GM18499 (cell line): Measurements from ENCODE around the gene ANKDD1B.
"Not testable (repeated sequence)": the region's sequence is repeated elsewhere in the genome, so short reads cannot be mapped to it uniquely, and the experiment has no call there.

ENCODE experiments used
- ATAC-seq: cut with Tn5 transposase; IDR thresholded peaks from one replicate; pipeline ENCODE4 v1.9.1; 2021; ENCODE audit warnings: moderate number of reproducible peaks; ENCODE audit not compliant: insufficient read depth, unreplicated experiment

ANKDD1B gene

DNA sequence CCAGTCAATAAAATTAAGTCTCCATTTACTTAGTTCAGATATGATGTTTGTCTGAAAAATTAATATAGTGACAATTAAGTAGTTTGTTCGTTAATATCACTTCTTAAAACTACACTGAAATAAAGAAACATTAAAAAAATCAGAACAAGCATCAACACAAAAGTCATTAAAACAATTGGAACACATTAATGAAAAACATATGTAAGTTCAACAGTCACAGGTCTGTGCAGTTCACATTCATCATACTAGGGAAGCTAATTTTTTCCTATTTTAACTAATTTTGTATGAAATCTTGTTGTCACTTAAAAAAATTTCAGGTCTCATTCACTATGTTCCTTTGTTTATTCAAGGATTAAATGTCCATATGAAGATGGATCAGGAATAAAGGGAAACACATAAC is 83.5 kb downstream of the ANKDD1B start:
- no peak for ATAC-seq

GRCh38 chr5:75695472-75696351 is 84.5 kb downstream of the ANKDD1B start:
- not testable (repeated sequence) for ATAC-seq

GRCh38 chr5:75701856-75702255 is 90.6 kb downstream of the ANKDD1B start:
- ATAC-seq: no peak

DNA sequence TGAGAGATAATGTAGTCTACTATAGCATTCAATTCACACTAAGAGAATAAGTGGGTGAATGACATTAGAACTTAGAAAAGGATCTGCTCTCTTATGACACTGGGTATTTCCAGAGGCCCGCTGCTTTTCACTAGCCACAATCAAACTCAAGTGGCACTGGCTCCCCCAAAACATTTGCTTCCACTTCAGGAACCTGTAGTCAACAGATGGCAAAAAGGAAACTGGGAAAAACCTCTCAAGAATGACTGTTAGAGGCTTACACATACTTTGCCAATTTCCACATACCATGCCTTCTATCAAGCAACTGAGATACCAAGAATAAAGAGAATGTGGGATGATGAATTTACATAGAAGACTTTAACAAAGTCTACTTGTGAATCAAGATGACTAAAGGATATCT is 94.8 kb downstream of the ANKDD1B start:
- ATAC-seq: no peak

GRCh38 chr5:75706775-75707174 is 95.5 kb downstream of the ANKDD1B start:
- ATAC-seq: no peak

DNA sequence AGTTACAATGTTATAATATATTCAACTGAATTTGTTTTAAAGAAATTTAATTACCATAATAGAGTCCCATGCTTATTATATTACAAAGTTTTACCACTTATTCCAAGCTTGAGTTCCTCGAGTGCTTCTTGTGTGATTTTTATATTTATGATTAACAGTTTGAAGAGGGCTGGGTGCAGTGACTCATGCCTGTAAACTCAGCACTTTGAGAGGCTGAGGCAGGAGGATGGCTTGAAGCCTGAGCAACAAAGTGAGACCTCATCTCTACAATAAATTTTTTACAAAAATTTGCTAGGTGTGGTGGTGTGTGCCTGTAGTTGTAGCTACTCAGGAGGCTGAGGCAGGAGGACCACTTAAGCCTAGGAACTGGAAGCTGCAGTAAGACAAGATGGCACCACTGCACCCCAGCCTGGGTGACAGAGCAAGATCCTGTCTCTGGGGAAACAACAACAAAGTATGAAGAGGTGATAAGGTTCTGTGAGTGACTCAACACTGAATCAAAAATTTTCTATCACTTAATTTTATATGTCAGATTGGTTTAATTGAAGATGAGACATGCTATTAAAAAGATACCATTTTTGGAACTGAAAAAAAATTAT is 96.8 kb downstream of the ANKDD1B start:
- ATAC-seq: no peak

- no peak for ATAC-seq
These were observed 99.4 kb downstream of the ANKDD1B start for GRCh38 chr5:75710637-75711036.

DNA sequence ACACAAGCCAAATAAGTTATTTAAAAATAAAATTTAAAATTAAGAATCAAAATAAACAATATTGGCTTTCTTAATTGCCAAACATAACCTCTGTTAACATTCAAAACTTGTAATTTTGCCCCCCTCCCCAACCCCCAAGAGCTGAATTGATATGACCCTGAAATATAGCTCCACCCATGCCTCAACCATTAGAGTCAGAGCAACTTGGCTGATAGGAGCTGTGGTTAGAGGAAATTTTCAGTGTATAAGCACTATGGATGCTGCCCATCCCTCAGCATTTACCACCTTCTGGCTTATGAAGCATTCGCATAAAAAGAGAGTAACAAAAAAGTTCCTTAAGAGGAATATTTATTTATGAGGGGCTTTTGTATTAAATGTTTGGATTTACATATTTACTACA is 99.9 kb downstream of the ANKDD1B start:
- no peak for ATAC-seq

- ATAC-seq: no peak
These were observed 100.8 kb downstream of the ANKDD1B start for GRCh38 chr5:75712091-75712490.

- peak; percentile 4 for ATAC-seq
These were observed 105.4 kb downstream of the ANKDD1B start for GRCh38 chr5:75716715-75717081.

- peak; percentile 86 for ATAC-seq
These were observed 106.0 kb downstream of the ANKDD1B start, which contains the start of gene POC5 for GRCh38 chr5:75717082-75717922. Gene POC5, minus strand, starts transcription at chr5:75717437. Its CDS starts 4,500 bp downstream, at chr5:75712937.

DNA sequence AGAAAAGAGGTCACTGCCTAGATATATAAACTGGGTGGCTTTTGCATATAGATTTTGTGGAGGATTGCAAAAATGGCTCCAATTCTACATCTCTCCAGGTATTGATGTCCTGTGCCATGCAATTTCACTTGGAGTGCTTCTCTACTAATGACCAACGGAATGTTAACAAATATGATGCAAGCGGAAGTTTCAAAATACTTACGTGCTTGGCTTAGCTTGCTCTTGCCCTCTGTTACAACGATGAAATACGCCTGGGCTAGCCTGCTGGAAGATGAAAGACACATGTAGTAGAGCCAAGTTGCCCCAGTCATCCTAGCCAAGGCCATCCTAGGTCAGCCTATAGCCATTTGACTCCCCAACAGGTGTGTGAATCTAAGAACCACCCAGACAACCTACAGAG is 109.6 kb downstream of the ANKDD1B start:
- no peak for ATAC-seq
